MM.1S (cell line): Measurements from ENCODE around the gene DHX8.
"Not testable (repeated sequence)": the region's sequence is repeated elsewhere in the genome, so short reads cannot be mapped to it uniquely, and the experiment has no call there.

Source experiments
- DNase-seq: peaks from one replicate; pipeline ENCODE4 v3.0.0-alpha.2; 2015
- H2AFZ ChIP-seq: fragments of 300-600 bp; sonication (generic); 2 replicates; pipeline ENCODE4 v1.6.0; 2016; ENCODE audit warnings: antibody characterized with exemption, low read length
- H3F3A ChIP-seq: fragments of 300-600 bp; sonication (generic); 2 replicates; pipeline ENCODE4 v1.6.1; 2016; ENCODE audit warnings: mild to moderate bottlenecking, antibody characterized with exemption, low read length, moderate library complexity, mixed read lengths; ENCODE audit not compliant: insufficient read depth
- H3K27ac ChIP-seq: fragments of 300-600 bp; sonication (generic); 2 replicates; pipeline ENCODE4 v1.5.1; 2016; ENCODE audit warnings: mild to moderate bottlenecking, low read length
- H3K27me3 ChIP-seq: fragments of 300-600 bp; sonication (generic); replicated peaks from 2 replicates; pipeline ENCODE4 v1.6.0; 2016; ENCODE audit warnings: low read length; ENCODE audit not compliant: insufficient read depth
- H3K36me3 ChIP-seq: fragments of 300-600 bp; sonication (generic); replicated peaks from 2 replicates; pipeline ENCODE4 v1.6.1; 2016; ENCODE audit warnings: mild to moderate bottlenecking, low read length, mixed read lengths; ENCODE audit not compliant: insufficient read depth
- H3K4me1 ChIP-seq: fragments of 300-600 bp; sonication (generic); 2 replicates; pipeline ENCODE4 v1.6.1; 2016; ENCODE audit warnings: low read length, mixed read lengths
- H3K4me2 ChIP-seq: fragments of 300-600 bp; sonication (generic); 2 replicates; pipeline ENCODE4 v1.6.0; 2016; ENCODE audit warnings: low read depth, low read length
- H3K4me3 ChIP-seq: fragments of 300-600 bp; sonication (generic); 2 replicates; pipeline ENCODE4 v1.5.1; 2016; ENCODE audit warnings: low read length, mixed read lengths
- H3K79me2 ChIP-seq: fragments of 300-600 bp; sonication (generic); 2 replicates; pipeline ENCODE4 v1.6.1; 2016; ENCODE audit warnings: mixed run types, low read length, mixed read lengths
- H3K9ac ChIP-seq: fragments of 300-600 bp; sonication (generic); 2 replicates; pipeline ENCODE4 v1.6.1; 2016; ENCODE audit warnings: low read length, mixed read lengths
- H3K9me2 ChIP-seq: fragments of 300-600 bp; sonication (generic); replicated peaks from 2 replicates; pipeline ENCODE4 v1.6.1; 2016; ENCODE audit warnings: mild to moderate bottlenecking, low read length, mixed read lengths; ENCODE audit not compliant: insufficient read depth
- H3K9me3 ChIP-seq: fragments of 300-600 bp; sonication (generic); replicated peaks from 2 replicates; pipeline ENCODE4 v1.6.1; 2016; ENCODE audit warnings: mild to moderate bottlenecking, low read length, mixed read lengths; ENCODE audit not compliant: insufficient read depth
- H4K20me1 ChIP-seq: fragments of 300-600 bp; sonication (generic); 2 replicates; pipeline ENCODE4 v1.6.1; 2016; ENCODE audit warnings: mild to moderate bottlenecking, low read length, moderate library complexity, mixed read lengths; ENCODE audit not compliant: insufficient read depth
- EZH2 ChIP-seq: fragments of 300-600 bp; sonication (generic); optimal IDR thresholded peaks from 2 replicates; pipeline ENCODE3; 2017; ENCODE audit warnings: low read depth, mild to moderate bottlenecking, antibody characterized with exemption, low read length, mixed read lengths
- EZH2phosphoT487 ChIP-seq: fragments of 300-600 bp; sonication (generic); IDR thresholded peaks from 2 replicates; pipeline ENCODE4 v1.6.1; 2018; ENCODE audit warnings: antibody characterized with exemption, low read length
- TF ChIP-seq, protein P1 (sequence below): fragments of 300-600 bp; sonication (generic); IDR thresholded peaks from 2 replicates; pipeline ENCODE4 v1.5.1; 2016; ENCODE audit warnings: antibody characterized with exemption, low read length, mixed read lengths

DHX8 gene

GRCh38 chr17:43456661-43457361, 27.0 kb upstream of the DHX8 start:
- Histone ChIP-seq H3K36me3 (no peaks in the 10 kb centered on the region), H3K4me3 (no peak overlapping the region), H4K20me1 (no peaks in the 10 kb centered on the region), H3K9me2 (no peaks in the 10 kb centered on the region), H3K27ac (no peak overlapping the region), H3K79me2 (no peaks in the 10 kb centered on the region), H3K9me3 (no peaks in the 10 kb centered on the region), H3K4me2 (no peak overlapping the region), H2AFZ (no peak overlapping the region), H3K9ac (no peak overlapping the region), H3K27me3 (peaks cover 32% of the 10 kb centered on the region), H3F3A (no peaks in the 10 kb centered on the region), H3K4me1 (no peaks in the 10 kb centered on the region)
- DNase-seq, result no peak
- TF ChIP-seq EZH2 (no peak), EZH2phosphoT487 (no peak)
- TF ChIP-seq, protein P1, sequence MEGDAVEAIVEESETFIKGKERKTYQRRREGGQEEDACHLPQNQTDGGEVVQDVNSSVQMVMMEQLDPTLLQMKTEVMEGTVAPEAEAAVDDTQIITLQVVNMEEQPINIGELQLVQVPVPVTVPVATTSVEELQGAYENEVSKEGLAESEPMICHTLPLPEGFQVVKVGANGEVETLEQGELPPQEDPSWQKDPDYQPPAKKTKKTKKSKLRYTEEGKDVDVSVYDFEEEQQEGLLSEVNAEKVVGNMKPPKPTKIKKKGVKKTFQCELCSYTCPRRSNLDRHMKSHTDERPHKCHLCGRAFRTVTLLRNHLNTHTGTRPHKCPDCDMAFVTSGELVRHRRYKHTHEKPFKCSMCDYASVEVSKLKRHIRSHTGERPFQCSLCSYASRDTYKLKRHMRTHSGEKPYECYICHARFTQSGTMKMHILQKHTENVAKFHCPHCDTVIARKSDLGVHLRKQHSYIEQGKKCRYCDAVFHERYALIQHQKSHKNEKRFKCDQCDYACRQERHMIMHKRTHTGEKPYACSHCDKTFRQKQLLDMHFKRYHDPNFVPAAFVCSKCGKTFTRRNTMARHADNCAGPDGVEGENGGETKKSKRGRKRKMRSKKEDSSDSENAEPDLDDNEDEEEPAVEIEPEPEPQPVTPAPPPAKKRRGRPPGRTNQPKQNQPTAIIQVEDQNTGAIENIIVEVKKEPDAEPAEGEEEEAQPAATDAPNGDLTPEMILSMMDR, result no peak

GRCh38 chr17:43457362-43457692, 26.4 kb upstream of the DHX8 start:
- no peaks in the 10 kb centered on the region for H4K20me1 ChIP-seq
- TF ChIP-seq EZH2 (no peak), EZH2phosphoT487 (no peak)
- H2AFZ ChIP-seq, result no peak overlapping the region
- H3K79me2 ChIP-seq, result no peaks in the 10 kb centered on the region
- H3F3A ChIP-seq, result no peaks in the 10 kb centered on the region
- no peak overlapping the region for H3K9ac ChIP-seq
- H3K27me3 ChIP-seq, result peaks cover 32% of the 10 kb centered on the region
- no peak overlapping the region for H3K27ac ChIP-seq
- H3K9me2 ChIP-seq, result no peaks in the 10 kb centered on the region
- H3K9me3 ChIP-seq, result no peaks in the 10 kb centered on the region
- H3K4me2 ChIP-seq, result no peak overlapping the region
- H3K36me3 ChIP-seq, result no peaks in the 10 kb centered on the region
- no peak overlapping the region for H3K4me3 ChIP-seq
- H3K4me1 ChIP-seq, result no peaks in the 10 kb centered on the region
- no peak for DNase-seq

DNA sequence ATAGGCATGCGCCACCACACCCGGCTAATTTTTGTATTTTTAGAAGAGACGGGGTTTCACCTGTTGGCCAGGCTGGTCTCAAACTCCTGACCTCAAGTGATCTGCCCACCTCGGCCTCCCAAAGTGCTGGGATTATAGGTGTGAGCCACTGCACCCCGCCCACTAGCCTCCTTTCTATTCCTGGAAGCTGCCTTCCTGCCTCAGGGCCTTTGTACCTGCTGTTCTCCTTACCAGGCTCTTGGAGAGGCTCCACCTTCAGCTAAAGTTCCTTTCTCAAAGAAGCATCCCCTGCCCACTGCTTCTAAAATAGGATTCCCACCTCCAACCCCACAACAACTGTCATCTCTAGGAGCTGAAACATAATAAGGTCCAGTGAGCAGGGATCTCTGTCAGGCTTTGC, 23.9 kb upstream of the DHX8 start:
- H3F3A ChIP-seq, H3K4me2 ChIP-seq, H3K9me3 ChIP-seq, H3K4me3 ChIP-seq, DNase-seq, H3K79me2 ChIP-seq, H3K9me2 ChIP-seq, H3K36me3 ChIP-seq, H3K9ac ChIP-seq, H3K4me1 ChIP-seq, H4K20me1 ChIP-seq, H3K27ac ChIP-seq, H2AFZ ChIP-seq: not testable (repeated sequence)
- H3K27me3 ChIP-seq, result peaks cover 47% of the 10 kb centered on the region

DNA sequence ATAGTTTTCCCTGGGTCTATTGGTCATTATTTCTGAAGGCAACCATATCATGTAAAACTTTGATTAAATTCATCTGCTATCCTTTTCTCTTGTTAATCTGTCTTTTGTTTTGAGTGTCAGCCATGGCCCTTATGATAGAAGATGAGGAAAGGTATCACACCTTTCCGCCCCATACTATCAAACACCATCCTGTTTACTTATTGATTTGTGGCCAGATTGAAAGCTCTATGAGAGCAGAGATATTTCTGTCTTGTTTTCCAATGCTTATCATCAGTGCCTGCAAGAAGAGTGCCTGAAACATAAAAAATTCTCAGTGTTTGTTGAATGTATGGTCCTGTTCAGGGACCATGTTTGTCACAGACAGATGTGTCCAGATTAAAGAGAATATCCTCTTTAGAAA, 22.6 kb upstream of the DHX8 start:
- Histone ChIP-seq H4K20me1 (no peaks in the 10 kb centered on the region), H3K9me3 (no peaks in the 10 kb centered on the region), H3K27me3 (peaks cover 51% of the 10 kb centered on the region), H3K9ac (no peak overlapping the region), H3F3A (no peaks in the 10 kb centered on the region), H3K79me2 (no peaks in the 10 kb centered on the region), H3K36me3 (no peaks in the 10 kb centered on the region), H3K4me1 (no peaks in the 10 kb centered on the region), H2AFZ (no peak overlapping the region), H3K4me3 (no peak overlapping the region), H3K27ac (no peak overlapping the region), H3K4me2 (no peak overlapping the region), H3K9me2 (no peaks in the 10 kb centered on the region)
- no peak for DNase-seq
- TF ChIP-seq, protein P1, result no peak
- TF ChIP-seq EZH2 (no peak), EZH2phosphoT487 (no peak)

GRCh38 chr17:43462569-43462968, 21.2 kb upstream of the DHX8 start:
- peaks cover 54% of the 10 kb centered on the region for H3K27me3 ChIP-seq
- H3K4me3 ChIP-seq, H3F3A ChIP-seq, H3K9ac ChIP-seq, H3K79me2 ChIP-seq, H2AFZ ChIP-seq, H3K9me3 ChIP-seq, H3K27ac ChIP-seq, DNase-seq, H3K36me3 ChIP-seq, H4K20me1 ChIP-seq, H3K4me2 ChIP-seq, H3K9me2 ChIP-seq, H3K4me1 ChIP-seq: not testable (repeated sequence)
